Neuronal stem cell (in vitro differentiated cells): Measurements from ENCODE around the gene MBOAT1.

ENCODE experiments used
- DNase-seq: peaks from one replicate; pipeline ENCODE4 v3.0.0-alpha.2; 2013; ENCODE audit warnings: low spot score
- H2AFZ ChIP-seq: one replicate; pipeline ENCODE4 v1.6.1; 2013; ENCODE audit warnings: mild to moderate bottlenecking, low read length, inconsistent platforms
- H2AK5ac ChIP-seq: 2 replicates; pipeline ENCODE4 v1.6.1; 2013; ENCODE audit warnings: low read depth, mild to moderate bottlenecking, inconsistent platforms, low read length, moderate library complexity, mixed read lengths
- H2BK120ac ChIP-seq: 2 replicates; pipeline ENCODE4 v1.6.1; 2013; ENCODE audit warnings: low read depth, mild to moderate bottlenecking, inconsistent platforms, low read length, moderate library complexity, mixed read lengths
- H2BK12ac ChIP-seq: one replicate; pipeline ENCODE4 v1.6.1; 2013; ENCODE audit warnings: low read length, inconsistent platforms
- H2BK15ac ChIP-seq: 2 replicates; pipeline ENCODE4 v1.6.1; 2013; ENCODE audit warnings: mild to moderate bottlenecking, low read length, inconsistent platforms, mixed read lengths
- H2BK5ac ChIP-seq: one replicate; pipeline ENCODE4 v1.6.1; 2013; ENCODE audit warnings: inconsistent platforms, mild to moderate bottlenecking, low read length, moderate library complexity
- H3K14ac ChIP-seq: one replicate; pipeline ENCODE4 v1.6.1; 2013; ENCODE audit warnings: low read length, inconsistent platforms
- H3K18ac ChIP-seq: 2 replicates; pipeline ENCODE4 v1.6.1; 2013; ENCODE audit warnings: low read length, inconsistent platforms
- H3K23ac ChIP-seq: 2 replicates; pipeline ENCODE4 v1.6.1; 2013; ENCODE audit warnings: low read depth, mild to moderate bottlenecking, mixed read lengths, low read length, inconsistent platforms; ENCODE audit not compliant: poor library complexity
- H3K27ac ChIP-seq: replicated peaks from 3 replicates; pipeline ENCODE4 v1.5.1; 2013; ENCODE audit warnings: low read length, inconsistent platforms
- H3K27me3 ChIP-seq, 3 experiments: 2 replicates each; pipeline ENCODE4 v1.6.1; 2013; ENCODE audit warnings: low read length in 3 of 3, mild to moderate bottlenecking in 2 of 3, inconsistent platforms in 1 of 3, low read depth in 1 of 3, mixed read lengths in 1 of 3, moderate library complexity in 1 of 3; ENCODE audit not compliant: control insufficient read depth in 3 of 3, insufficient read depth in 3 of 3
- H3K36me3 ChIP-seq, 2 donors: replicated peaks in 1 of 2; 2 replicates each; pipeline ENCODE4 v1.6.1; 2013; ENCODE audit warnings: low read length in 2 of 2; ENCODE audit not compliant: control insufficient read depth in 2 of 2, insufficient read depth in 2 of 2
- H3K4ac ChIP-seq: 2 replicates; pipeline ENCODE4 v1.6.1; 2013; ENCODE audit warnings: inconsistent platforms, mild to moderate bottlenecking, low read length, moderate library complexity
- H3K4me1 ChIP-seq, 2 donors: 1 replicate in 1 of 2; 2 replicates in 1 of 2; pipeline ENCODE4 v1.6.1; 2013; ENCODE audit warnings: low read length in 2 of 2, low read depth in 1 of 2; ENCODE audit not compliant: control insufficient read depth in 2 of 2, insufficient read depth in 1 of 2
- H3K4me2 ChIP-seq: one replicate; pipeline ENCODE4 v1.6.1; 2013; ENCODE audit warnings: mild to moderate bottlenecking, low read length, inconsistent platforms; ENCODE audit not compliant: insufficient read depth, poor library complexity, severe bottlenecking
- H3K4me3 ChIP-seq, 2 donors: 2 replicates each; pipeline ENCODE4 v1.5.1; 2013; ENCODE audit warnings: low read length in 2 of 2, mild to moderate bottlenecking in 2 of 2, inconsistent platforms in 1 of 2, moderate library complexity in 1 of 2
- H3K79me1 ChIP-seq: one replicate; pipeline ENCODE4 v1.6.1; 2013; ENCODE audit warnings: low read depth, mild to moderate bottlenecking, inconsistent platforms, low read length, moderate library complexity
- H3K9ac ChIP-seq: one replicate; pipeline ENCODE4 v1.6.1; 2013; ENCODE audit warnings: mild to moderate bottlenecking, low read depth, low read length, inconsistent platforms; ENCODE audit not compliant: poor library complexity
- H3K9me3 ChIP-seq, 2 donors: replicated peaks in 1 of 2; 2 replicates each; pipeline versions ENCODE3 to v1.6.1; 2013; ENCODE audit warnings: low read length in 2 of 2, mild to moderate bottlenecking in 2 of 2, inconsistent platforms in 1 of 2, low read depth in 1 of 2, mixed read lengths in 1 of 2, moderate library complexity in 1 of 2; ENCODE audit not compliant: control insufficient read depth in 2 of 2, insufficient read depth in 1 of 2
- H4K8ac ChIP-seq: one replicate; pipeline ENCODE4 v1.6.1; 2013; ENCODE audit warnings: low read depth, mild to moderate bottlenecking, inconsistent platforms, low read length, moderate library complexity
- H4K91ac ChIP-seq: one replicate; pipeline ENCODE4 v1.6.1; 2013; ENCODE audit warnings: low read length, low read depth, mild to moderate bottlenecking, inconsistent platforms; ENCODE audit not compliant: poor library complexity
- WGBS, 2 donors: extraction: QIAGEN DNeasy Blood & Tissue Kit; methylation state at CpG; one replicate each; pipeline ENCODE4 v1.1.7; 2013; ENCODE audit warnings: missing lambda C conversion rate in 2 of 2, mixed read lengths in 1 of 2; ENCODE audit not compliant: insufficient read length in 2 of 2, insufficient replicate concordance in 1 of 2; ENCODE audit errors: extremely low coverage in 2 of 2; 5-methylcytosine and 5-hydroxymethylcytosine counted together

Gene MBOAT1

DNA sequence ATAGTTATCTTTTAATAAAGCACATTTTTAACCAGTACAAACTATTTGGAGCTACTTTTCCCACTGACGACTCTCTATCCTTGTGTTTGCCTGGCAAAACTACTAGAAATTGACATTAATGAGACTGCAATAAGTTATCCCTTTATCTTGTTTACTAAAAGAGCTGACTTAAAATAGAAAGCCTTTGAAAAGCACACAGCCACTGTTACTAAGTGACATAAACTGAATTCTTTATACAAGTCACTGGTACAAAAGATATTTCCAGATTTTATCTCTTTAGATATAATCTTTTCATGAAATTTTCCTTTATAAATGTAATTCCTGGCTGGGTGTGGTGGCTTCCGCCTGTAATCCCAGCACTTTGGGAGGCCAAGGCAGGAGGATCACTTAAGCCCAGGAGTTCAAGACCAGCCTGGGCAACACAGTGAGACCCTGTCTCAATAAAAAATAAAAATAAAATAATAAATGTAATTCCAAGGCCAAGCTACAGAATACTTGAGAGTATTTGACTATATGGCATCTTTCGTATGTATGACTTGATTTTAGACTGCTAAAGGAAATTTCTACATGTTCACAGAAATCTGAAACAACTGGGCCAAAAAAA lies 9.5 kb downstream of the MBOAT1 start:
- Histone ChIP-seq H3K79me1 (no peaks in the 10 kb centered on the region), H3K18ac (no peak overlapping the region), H4K91ac (no peak overlapping the region), H3K14ac (no peak overlapping the region), H2AK5ac (no peak overlapping the region), H2BK120ac (no peak overlapping the region), H4K8ac (no peak overlapping the region), H2BK15ac (no peak overlapping the region), H2AFZ (no peak overlapping the region), H3K9ac (no peak overlapping the region), H3K36me3 (no peaks in the 10 kb centered on the region), H2BK5ac (no peak overlapping the region), H3K4me2 (no peak overlapping the region), H3K9me3 (no peaks in the 10 kb centered on the region), H3K4ac (no peak overlapping the region), H2BK12ac (no peak overlapping the region), H3K4me1 (peaks cover 0 to 7% of the 10 kb centered on the region in 2 donors), H3K27me3 (no peaks in the 10 kb centered on the region), H3K23ac (no peak overlapping the region), H3K4me3 (no peak overlapping the region), H3K27ac (no peak overlapping the region)
- no CpG with 5 or more reads among the region's 3 CpGs for WGBS, 2 donors
- DNase-seq = no peak

DNA sequence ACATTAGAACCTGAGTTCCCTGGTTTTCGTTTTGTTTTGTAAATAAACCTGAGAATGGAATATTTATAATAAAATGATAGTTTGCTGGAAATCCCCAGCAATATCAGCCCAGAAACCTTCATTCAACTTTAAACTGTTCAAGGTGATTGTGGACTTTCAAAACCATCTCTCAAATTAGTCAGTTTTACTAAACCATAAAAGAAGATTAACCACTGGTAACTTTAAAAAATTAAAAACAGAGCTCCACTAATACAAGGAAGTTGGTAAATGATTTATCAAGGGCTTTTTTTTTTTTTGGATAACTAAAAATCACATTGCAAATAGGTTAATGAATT lies 10.0 kb downstream of the MBOAT1 start:
- Histone ChIP-seq H3K14ac (no peak overlapping the region), H4K8ac (no peak overlapping the region), H4K91ac (no peak overlapping the region), H3K27me3 (no peaks in the 10 kb centered on the region), H3K18ac (no peak overlapping the region), H3K9ac (no peak overlapping the region), H3K27ac (no peak overlapping the region), H2BK15ac (no peak overlapping the region), H3K4ac (no peak overlapping the region), H3K4me2 (no peak overlapping the region), H2BK120ac (no peak overlapping the region), H2BK12ac (no peak overlapping the region), H2BK5ac (no peak overlapping the region), H2AFZ (no peak overlapping the region), H3K4me1 (peaks cover 0 to 10% of the 10 kb centered on the region in 2 donors), H3K9me3 (no peaks in the 10 kb centered on the region), H3K79me1 (no peaks in the 10 kb centered on the region), H3K36me3 (no peaks in the 10 kb centered on the region), H2AK5ac (no peak overlapping the region), H3K4me3 (no peak overlapping the region), H3K23ac (no peak overlapping the region)
- no CpG with 5 or more reads among the region's 1 CpG for WGBS, 2 donors
- DNase-seq = no peak

DNA sequence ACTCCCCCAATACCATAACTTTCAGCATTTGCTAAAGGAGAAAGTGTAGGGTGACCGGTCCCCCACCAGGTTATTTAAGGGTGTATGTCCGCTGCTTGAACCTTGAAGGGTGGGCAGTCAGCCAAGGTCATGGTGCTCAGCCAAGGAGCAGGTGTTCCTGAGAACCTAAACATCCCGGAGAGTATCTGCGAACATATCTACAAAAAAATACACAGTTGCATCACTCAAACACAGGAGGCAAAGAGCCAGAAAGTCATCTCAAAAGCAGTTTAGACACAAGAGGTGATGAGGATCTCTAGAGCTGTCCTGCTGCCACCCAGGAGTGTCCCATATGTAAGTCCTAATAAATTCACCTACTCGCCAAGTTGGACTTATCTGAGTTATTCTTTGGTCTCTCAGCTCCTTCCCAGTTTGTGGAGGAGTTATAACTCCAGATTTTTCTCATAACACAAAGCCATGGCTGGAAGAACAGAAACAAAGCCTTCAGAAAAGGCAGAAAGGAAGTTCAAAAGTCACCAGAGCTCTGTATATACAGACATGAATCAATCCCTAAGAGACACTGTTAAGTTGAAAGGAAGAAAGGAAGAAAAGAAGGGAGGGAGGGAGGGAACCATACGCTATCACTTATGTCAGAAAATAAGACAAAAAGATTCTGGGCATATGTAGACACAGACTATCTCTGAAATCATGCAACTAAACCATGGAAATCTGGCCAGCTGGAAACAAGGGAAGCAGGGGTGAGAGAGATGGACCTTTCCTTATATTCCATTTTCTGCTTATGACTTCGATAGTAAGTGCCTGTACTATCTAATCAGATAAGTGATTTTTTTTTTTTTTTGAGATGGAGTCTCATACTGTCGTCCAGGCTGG lies 11.3 kb downstream of the MBOAT1 start:
- no peak overlapping the region for H3K27ac ChIP-seq

DNA sequence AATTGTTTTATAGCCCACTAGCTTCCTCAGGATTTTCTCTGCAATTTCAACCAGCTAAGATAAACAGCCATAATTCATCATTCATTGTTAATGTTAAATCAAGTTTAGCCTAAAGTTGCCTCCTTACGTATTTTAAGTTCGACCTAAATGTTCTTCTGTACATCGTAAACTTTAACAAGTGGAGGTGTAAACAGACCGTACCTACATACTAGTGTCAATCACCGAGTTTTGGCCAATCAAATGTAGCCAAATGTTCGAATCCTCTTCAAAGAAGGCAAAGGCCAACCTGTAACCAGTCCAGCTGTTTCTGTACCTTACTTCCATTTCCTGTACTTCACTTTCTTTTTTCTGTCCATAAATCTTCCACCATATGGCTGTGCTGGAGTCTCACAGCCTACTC lies 13.5 kb downstream of the MBOAT1 start:
- no peak overlapping the region for H3K14ac ChIP-seq
- H3K23ac ChIP-seq = no peak overlapping the region
- no peak for DNase-seq
- no peaks in the 10 kb centered on the region for H3K79me1 ChIP-seq
- H4K8ac ChIP-seq = no peak overlapping the region
- no peak overlapping the region for H2AK5ac ChIP-seq
- H3K9me3 ChIP-seq = peaks cover 0 to 2% of the 10 kb centered on the region in 2 donors
- H2AFZ ChIP-seq = no peak overlapping the region
- no peak overlapping the region for H3K18ac ChIP-seq
- no peak overlapping the region for H3K4me3 ChIP-seq
- no peak overlapping the region for H4K91ac ChIP-seq
- H3K4me1 ChIP-seq = peaks cover 0 to 9% of the 10 kb centered on the region in 2 donors
- no peak overlapping the region for H2BK15ac ChIP-seq
- H3K4ac ChIP-seq = no peak overlapping the region
- H2BK120ac ChIP-seq = no peak overlapping the region
- no peaks in the 10 kb centered on the region for H3K27me3 ChIP-seq
- H2BK12ac ChIP-seq = no peak overlapping the region
- H3K9ac ChIP-seq = no peak overlapping the region
- H3K4me2 ChIP-seq = no peak overlapping the region
- H3K27ac ChIP-seq = no peak overlapping the region
- no peaks in the 10 kb centered on the region for H3K36me3 ChIP-seq
- WGBS, 2 donors = no CpG with 5 or more reads among the region's 6 CpGs
- H2BK5ac ChIP-seq = no peak overlapping the region

More for the DNA sequence above, 11.3 kb downstream of the MBOAT1 start:
- DNase-seq = no peak
- no peak overlapping the region for H2BK120ac ChIP-seq
- no peak overlapping the region for H2AFZ ChIP-seq
- peaks cover 0 to 13% of the 10 kb centered on the region in 2 donors for H3K4me1 ChIP-seq
- H3K14ac ChIP-seq = no peak overlapping the region
- H2AK5ac ChIP-seq = no peak overlapping the region
- H2BK12ac ChIP-seq = no peak overlapping the region
- no peak overlapping the region for H3K4me2 ChIP-seq
- H3K36me3 ChIP-seq = no peaks in the 10 kb centered on the region
- H4K8ac ChIP-seq = no peak overlapping the region
- H2BK5ac ChIP-seq = no peak overlapping the region
- H3K4ac ChIP-seq = no peak overlapping the region
- H3K9me3 ChIP-seq = no peaks in the 10 kb centered on the region
- no peak overlapping the region for H4K91ac ChIP-seq
- no peak overlapping the region for H3K23ac ChIP-seq
- no peak overlapping the region for H3K9ac ChIP-seq
- H3K18ac ChIP-seq = no peak overlapping the region
- no CpG with 5 or more reads among the region's 8 CpGs for WGBS, 2 donors
- H3K4me3 ChIP-seq = no peak overlapping the region
- H3K79me1 ChIP-seq = no peaks in the 10 kb centered on the region
- no peaks in the 10 kb centered on the region for H3K27me3 ChIP-seq
- no peak overlapping the region for H2BK15ac ChIP-seq
